ENCODE data around the gene MUC12. TPM values are rescaled to one million over a fixed set of nuclear protein-coding genes. Genes with fewer than 3 reads are reported as not detected.
"Not testable (repeated sequence)": the region's sequence is repeated elsewhere in the genome, so short reads cannot be mapped to it uniquely, and the experiment has no call there.

Gene MUC12
- total RNA-seq, 4 donors from 2014 or later, result not detected

- no peak overlapping the region for H3K4me3 ChIP-seq
- no peak for DNase-seq (ENCODE audit: low spot score in 2 of 2)
- peaks cover 56% of the 10 kb centered on the region for H3K27me3 ChIP-seq
- H3K4me1 ChIP-seq, result peaks cover 3% of the 10 kb centered on the region
- no peaks in the 10 kb centered on the region for H3K36me3 ChIP-seq
- no peak for TF ChIP-seq CTCF (IDR thresholded peaks at IDR 0.05)
- no peak for TF ChIP-seq POLR2A (IDR thresholded peaks at IDR 0.05)
- no peak for TF ChIP-seq EP300 (IDR thresholded peaks at IDR 0.05)
- TF ChIP-seq POLR2AphosphoS5 (IDR thresholded peaks at IDR 0.05), result no peak
- 11% methylated on average over 8 of the region's 9 CpGs for WGBS
- no peaks in the 10 kb centered on the region for H3K9me3 ChIP-seq
- H3K27ac ChIP-seq, result no peak overlapping the region
Measured at GRCh38 chr7:101058355-101058754, 89.0 kb downstream of the MUC12 start.

- TF ChIP-seq POLR2AphosphoS5 (IDR thresholded peaks at IDR 0.05), result no peak
- TF ChIP-seq POLR2A (IDR thresholded peaks at IDR 0.05), result no peak
- no peak for TF ChIP-seq CTCF (IDR thresholded peaks at IDR 0.05)
- TF ChIP-seq EP300 (IDR thresholded peaks at IDR 0.05), result no peak
- no peak for DNase-seq (ENCODE audit: low spot score in 2 of 2)
Measured at GRCh38 chr7:101059620-101059942, 90.2 kb downstream of the MUC12 start.

GRCh38 chr7:101060992-101061391 is 91.6 kb downstream of the MUC12 start:
- Histone ChIP-seq H3K4me3 (no peak overlapping the region), H3K9me3 (no peaks in the 10 kb centered on the region), H3K4me1 (peaks cover 4% of the 10 kb centered on the region), H3K27ac (no peak overlapping the region), H3K36me3 (no peaks in the 10 kb centered on the region), H3K27me3 (peaks cover 61% of the 10 kb centered on the region)
- no peak for TF ChIP-seq POLR2A (IDR thresholded peaks at IDR 0.05)
- no peak for TF ChIP-seq CTCF (IDR thresholded peaks at IDR 0.05)
- no peak for TF ChIP-seq EP300 (IDR thresholded peaks at IDR 0.05)
- TF ChIP-seq POLR2AphosphoS5 (IDR thresholded peaks at IDR 0.05), result no peak
- no peak for DNase-seq (ENCODE audit: low spot score in 2 of 2)
- 88% methylated on average over 5 of the region's 5 CpGs for WGBS

More at GRCh38 chr7:101059620-101059942, 90.2 kb downstream of the MUC12 start:
- H3K36me3 ChIP-seq, result no peaks in the 10 kb centered on the region
- H3K9me3 ChIP-seq, result no peaks in the 10 kb centered on the region
- H3K27me3 ChIP-seq, result peaks cover 63% of the 10 kb centered on the region
- H3K4me1 ChIP-seq, result peaks cover 3% of the 10 kb centered on the region
- 31% methylated on average over 9 of the region's 9 CpGs for WGBS
- no peak overlapping the region for H3K4me3 ChIP-seq
- H3K27ac ChIP-seq, result no peak overlapping the region

- H3K27ac ChIP-seq; H3K4me1 ChIP-seq; DNase-seq (ENCODE audit: low spot score in 2 of 2); H3K4me3 ChIP-seq; H3K36me3 ChIP-seq; H3K9me3 ChIP-seq: not testable (repeated sequence)
- 69% methylated on average over 9 of the region's 9 CpGs for WGBS
- peaks cover 48% of the 10 kb centered on the region for H3K27me3 ChIP-seq
Measured at GRCh38 chr7:101064176-101064550, 94.8 kb downstream of the MUC12 start.

- H3K4me1 ChIP-seq; H3K9me3 ChIP-seq; H3K36me3 ChIP-seq; DNase-seq (ENCODE audit: low spot score in 2 of 2); H3K4me3 ChIP-seq; H3K27ac ChIP-seq: not testable (repeated sequence)
- H3K27me3 ChIP-seq, result peaks cover 46% of the 10 kb centered on the region
- WGBS, result 95% methylated on average over 2 of the region's 3 CpGs
Measured at GRCh38 chr7:101065162-101065561, 95.8 kb downstream of the MUC12 start.

GRCh38 chr7:101066141-101066832 is 96.9 kb downstream of the MUC12 start:
- Histone ChIP-seq H3K27me3 (peaks cover 40% of the 10 kb centered on the region), H3K36me3 (no peaks in the 10 kb centered on the region), H3K4me1 (peaks cover 6% of the 10 kb centered on the region), H3K27ac (no peak overlapping the region), H3K9me3 (no peaks in the 10 kb centered on the region), H3K4me3 (no peak overlapping the region)
- TF ChIP-seq CTCF (IDR thresholded peaks at IDR 0.05), result no peak
- no peak for TF ChIP-seq EP300 (IDR thresholded peaks at IDR 0.05)
- TF ChIP-seq POLR2A (IDR thresholded peaks at IDR 0.05), result no peak
- no peak for TF ChIP-seq POLR2AphosphoS5 (IDR thresholded peaks at IDR 0.05)
- WGBS, result 25% methylated on average over 15 of the region's 15 CpGs
- DNase-seq (ENCODE audit: low spot score in 2 of 2), result no peak
